Measurements from ENCODE around the gene LRRC56.
"Not testable (repeated sequence)": the region's sequence is repeated elsewhere in the genome, so short reads cannot be mapped to it uniquely, and the experiment has no call there.

LRRC56 gene

DNA sequence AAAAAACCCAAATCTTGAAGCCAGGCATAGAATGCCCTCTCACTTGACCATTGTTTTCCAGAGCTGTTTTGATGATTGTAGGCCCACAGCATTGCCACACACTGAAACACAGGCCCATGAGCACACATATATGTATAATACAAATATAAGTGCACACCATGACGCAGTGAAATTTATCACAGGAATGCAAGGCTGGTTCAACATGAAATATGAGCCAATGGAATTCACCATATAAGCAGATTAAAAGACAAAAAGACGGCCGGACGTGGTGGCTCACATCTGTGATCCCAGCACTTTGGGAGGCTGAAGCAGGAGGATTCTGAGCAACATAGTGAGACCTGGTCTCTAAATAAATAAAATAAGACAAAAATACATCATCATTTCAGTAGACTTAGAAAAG, 20.9 kb upstream of the LRRC56 start:
- DNase-seq = no peak
- intact Hi-C loops (cut with DNase I) = no loop called here

DNA sequence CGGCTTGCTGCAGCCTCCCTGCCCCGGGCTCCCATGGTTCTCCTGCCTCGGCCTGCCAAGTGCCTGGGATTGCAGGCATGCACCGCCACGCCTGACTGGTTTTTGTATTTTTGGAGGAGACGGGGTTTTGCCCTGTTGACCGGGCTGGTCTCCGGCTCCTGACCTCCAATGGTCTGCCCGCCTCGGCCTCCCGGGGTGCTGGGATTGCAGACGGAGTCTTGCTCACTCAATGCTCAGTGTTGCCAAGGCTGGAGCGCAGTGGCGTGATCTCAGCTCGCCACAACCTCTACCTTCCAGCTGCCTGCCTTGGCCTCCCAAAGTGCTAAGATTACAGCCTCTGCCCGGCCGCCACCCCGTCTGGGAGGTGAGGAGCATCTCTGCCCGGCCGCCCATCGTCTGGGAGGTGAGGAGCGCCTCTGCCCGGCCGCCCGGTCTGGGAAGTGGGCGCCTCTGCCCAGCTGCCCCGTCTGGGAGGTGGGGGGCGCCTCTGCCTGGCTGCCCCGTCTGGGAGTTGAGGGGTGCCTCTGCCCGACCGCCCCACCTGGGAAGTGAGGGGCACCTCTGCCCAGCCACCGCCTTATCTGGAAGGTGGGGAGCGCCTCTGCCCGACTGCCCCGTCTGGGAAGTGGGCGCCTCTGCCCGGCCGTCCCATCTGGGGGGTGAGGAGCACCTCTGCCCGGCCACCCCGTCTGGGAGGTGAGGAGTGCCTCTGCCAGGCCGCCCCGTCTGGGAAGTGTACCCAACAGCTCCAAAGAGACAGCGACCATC, 20.2 kb upstream of the LRRC56 start:
- DNase-seq; intact Hi-C loops (cut with DNase I): not testable (repeated sequence)

DNA sequence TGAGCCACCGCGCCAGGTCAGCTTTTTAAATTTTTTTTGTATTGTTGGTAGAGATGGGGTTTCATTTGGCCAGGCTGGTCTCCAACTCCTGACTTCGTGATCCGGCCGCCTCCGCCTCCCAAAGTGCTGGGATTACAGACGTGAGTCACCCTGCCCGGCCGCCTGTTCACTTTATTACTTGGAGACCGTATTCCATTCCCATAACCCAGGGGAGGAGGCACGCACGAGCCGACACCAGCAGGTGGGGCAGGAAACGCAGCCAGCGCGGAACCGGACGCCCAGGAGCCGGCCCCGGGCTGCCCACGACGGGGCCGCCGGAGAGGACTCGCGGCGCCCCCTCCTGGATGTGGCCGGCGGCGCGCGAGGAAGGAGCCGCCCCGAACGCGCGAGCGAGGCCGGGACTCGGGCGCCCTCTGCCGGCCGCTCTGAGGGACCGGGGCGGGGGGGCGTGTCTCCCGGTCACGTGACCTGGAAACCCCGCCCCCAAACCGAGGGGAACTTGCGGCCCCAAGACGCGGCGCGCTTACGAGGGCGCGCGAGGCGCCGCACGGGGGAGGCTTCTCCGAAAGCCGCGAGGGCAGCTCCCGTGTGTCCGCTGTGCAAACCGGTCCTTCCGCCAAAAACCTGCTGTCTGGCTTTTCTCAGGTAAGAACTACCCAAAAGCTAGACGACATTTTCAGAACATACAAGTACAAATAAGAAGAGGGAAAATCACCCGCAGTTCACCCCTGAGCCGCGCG, 18.7 kb upstream of the LRRC56 start:
- intact Hi-C loops (cut with DNase I) = no loop called here
- peak; percentile 34 to 94 (median 79) for DNase-seq

DNA sequence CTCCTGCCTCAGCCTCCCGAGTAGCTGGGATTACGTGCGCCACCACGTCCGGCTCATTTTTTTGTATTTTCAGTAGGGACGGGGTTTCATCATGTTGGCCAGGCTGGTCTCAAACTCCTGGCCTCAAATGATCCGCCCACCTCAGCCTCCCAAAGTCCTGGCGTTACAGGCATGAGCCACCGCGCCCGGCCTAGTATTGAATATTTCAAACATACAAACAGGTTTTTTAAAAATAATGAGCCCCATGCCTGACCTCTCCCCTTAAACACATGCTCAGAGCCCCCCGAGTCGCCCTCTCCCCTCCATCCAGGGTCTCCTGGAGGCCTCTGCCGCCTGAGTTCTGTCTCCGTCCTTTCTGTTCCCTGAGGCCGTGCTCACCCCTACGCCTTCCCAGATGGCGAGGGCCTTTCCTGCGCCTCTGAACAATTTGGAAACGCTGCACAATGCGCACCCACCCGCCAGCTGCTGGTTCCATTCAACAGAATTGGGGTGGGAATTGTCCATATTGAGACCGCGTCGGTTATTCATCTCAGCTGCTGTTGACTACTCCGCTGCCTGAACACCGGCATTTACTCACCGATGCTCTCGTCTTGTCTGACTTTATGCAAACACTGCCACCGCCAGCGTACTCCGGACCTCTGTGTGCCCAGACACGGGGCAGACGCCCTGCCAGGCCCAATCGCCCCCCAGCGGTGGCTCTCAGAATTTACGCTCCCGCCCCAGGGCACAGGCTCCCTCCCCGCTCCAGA, 16.7 kb upstream of the LRRC56 start:
- intact Hi-C loops (cut with DNase I) = no loop called here
- DNase-seq = no peak

DNA sequence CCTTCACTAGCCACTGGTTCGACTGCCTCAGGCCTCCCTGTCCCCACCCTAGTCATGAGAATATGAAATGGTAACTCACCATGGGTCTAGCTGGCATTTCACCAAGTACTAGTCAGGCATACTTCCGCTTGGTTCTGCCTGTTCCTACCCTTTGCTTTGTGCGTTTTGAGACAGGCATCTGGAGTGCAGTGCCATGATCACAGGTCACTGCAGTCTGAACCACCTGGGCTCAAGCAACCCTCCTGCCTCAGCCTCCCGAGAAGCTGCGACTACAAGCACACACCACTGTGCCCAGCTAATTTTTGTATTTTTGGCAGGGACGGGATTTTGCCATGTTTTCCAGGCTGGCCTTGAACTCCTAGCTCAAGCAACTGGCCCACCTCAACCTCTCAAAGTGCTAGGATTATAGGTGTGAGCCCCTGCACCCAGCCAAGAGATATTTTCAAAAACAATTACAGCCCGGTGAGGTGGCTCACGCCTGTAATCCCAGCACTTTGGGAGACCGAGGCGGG, 16.1 kb upstream of the LRRC56 start:
- intact Hi-C loops (cut with DNase I) = no loop called here
- DNase-seq = no peak

DNA sequence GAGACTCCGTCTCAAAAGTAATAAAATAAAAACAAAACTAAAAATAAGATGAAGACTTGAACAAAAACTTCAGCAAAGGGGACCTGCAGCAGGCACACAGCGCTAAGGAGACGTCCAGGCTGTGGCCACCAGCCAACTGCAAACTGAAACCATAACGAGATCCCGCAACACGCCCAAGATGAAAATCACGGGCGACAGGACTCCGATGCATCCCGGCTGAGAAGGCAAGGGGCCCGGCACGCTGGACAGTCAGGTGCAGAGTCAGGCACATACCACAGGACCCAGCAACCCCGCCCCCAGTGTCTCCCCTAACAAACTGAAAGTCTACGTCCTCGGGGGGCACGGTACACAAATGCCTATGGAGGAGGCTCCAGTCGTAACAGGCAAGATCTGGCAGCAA, 11.1 kb upstream of the LRRC56 start:
- no peak for DNase-seq
- intact Hi-C loops (cut with DNase I) = no loop called here

DNA sequence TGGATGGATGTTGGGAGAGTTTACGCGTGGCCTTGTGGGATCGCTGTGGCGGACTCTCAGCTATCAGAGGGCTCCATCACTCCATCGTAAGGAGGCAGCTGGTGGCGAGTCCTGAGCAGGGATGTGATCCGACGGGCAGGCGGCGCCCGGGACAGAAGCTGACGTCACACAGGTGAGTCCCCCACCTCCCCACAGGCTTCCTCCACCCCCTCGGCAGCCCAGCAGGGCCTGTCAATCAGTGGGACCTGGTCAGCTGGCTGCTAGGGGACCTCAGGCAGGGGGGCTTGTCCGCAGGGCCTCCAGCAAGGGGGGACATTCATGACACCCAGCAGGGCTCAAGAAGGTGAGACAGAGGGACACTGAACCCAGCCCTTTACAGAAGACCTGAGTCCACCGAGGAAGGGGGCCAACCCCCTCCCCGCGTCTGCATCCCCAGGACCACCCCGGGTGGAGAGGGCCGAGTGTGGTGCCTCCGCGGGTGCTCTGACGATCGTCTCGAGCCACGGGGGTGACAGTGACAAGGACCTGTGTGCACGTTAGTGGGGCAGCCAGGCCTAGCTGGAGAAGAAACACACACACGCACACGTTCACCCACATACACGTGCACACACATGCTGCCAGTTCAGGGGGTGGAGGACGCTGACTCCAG, 9.0 kb upstream of the LRRC56 start:
- DNase-seq = no peak
- intact Hi-C loops (cut with DNase I) = no loop called here

DNA sequence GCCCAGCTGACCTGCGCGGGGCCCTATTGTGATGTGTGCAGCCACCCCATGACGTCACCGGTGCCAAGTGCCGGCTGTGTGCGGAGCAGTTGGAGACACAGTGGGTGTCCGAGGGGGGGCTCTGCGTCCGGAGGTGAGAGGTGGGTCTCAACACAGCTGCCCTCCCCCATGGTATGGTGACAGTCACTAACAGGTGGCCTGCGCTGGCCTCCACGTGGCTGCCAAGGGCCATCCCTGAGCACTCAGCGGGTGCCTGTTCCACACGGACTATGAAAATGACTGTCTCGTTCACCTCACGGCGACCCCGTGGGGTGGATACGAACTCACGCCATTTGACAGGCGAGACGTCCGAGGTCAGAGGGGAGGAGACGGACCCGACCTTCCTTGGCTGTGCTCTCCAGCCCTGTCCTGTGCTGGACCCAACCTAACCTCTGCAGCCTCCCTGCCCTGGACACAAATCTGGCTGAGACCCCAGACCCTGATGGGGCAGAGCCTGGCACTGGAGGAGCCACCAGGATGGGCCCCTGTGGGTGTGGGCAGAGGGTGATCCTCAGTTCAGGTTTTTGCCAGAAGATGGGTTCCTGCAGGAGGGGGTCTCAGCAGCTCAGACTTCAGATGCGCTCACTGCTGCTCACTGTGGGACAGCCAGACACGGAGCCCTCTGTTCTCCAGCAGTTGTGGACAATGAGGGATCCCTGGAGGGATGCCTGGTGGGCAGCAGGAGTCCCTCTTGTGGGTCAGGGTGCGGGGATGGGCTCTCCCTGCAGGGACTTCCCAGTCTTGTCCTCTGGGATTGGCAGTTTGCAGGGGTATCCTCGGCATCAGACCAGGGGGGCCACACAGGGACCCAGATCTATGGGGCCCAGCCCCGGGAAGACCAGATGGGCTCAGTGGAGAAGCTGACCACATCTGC, 8.3 kb upstream of the LRRC56 start:
- peak in 1 of 42 donors; percentile 3 for DNase-seq
- intact Hi-C loops (cut with DNase I) = no loop called here

DNA sequence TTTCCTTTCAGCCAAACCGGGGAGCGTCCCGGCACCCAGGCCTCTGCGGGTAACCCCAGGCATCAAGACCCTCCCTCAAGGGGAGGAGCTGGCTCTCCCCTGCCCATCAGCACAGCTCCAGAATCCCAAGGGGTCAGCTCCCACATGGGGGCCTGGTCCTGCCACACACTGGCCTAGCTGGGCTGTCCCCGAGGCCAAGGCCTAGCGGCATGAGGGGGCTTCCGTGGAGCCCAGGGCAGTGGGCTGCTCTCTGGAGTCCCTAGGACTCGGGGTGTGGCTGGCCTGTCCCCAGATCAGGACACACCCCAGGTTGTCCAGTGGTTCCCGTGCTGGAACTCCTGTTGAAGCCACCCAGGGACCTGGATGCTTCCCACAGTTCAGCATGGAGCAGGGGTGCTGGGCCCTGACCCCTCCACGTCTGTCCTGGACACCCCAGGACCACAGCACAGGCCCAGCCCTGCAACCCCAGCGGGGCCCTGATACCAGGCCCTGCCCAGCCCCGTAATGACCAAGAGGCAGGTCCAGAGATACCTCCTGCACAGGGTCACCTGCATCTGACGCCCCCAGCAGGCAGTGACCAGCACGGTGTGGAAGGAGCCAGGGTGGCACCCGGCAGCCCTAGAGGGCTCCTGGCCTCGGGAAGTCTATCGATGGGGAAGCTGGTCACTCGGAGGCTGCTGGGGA, 7.5 kb upstream of the LRRC56 start:
- intact Hi-C loops (cut with DNase I) = no loop called here
- peak in 1 of 42 donors; percentile 2 for DNase-seq

DNA sequence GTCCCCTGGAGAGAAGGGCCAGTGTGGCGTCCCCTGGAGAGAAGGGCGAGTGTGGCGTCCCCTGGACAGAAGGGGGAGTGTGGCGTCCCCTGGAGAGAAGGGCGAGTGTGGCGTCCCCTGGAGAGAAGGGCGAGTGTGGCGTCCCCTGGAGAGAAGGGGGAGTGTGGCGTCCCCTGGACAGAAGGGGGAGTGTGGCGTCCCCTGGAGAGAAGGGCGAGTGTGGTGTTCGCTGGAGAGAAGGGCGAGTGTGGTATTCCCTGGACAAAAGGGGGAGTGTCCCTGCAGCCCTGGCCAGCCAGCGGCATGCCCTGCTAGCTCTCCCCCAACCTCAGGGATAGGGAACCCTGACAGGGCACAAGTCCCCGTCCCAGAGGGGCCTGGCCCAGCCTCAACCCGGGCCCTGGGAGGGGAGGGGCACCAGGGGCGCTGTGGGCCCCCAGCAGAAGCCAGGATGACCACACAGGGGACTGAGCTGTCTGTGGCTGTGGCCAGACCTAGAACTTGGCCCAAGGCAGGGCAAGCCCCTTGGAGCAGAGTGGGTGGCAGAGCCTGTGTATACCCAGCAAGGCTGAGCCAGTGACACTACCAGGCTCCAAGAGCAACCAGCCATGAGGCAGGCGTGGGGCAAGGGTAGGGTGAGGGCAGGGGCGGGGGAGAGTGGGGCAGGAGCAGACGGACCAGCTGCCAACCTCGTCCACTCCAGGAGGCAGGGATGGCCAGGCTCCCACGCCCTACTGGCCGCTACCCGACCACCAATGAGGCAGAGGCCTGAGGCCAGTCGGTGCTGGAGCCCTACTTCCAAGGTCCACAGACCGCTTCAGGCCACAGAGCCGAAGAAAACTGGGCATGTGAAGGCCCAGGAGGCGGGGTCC, 6.1 kb upstream of the LRRC56 start:
- intact Hi-C loops (cut with DNase I) = no loop called here

DNA sequence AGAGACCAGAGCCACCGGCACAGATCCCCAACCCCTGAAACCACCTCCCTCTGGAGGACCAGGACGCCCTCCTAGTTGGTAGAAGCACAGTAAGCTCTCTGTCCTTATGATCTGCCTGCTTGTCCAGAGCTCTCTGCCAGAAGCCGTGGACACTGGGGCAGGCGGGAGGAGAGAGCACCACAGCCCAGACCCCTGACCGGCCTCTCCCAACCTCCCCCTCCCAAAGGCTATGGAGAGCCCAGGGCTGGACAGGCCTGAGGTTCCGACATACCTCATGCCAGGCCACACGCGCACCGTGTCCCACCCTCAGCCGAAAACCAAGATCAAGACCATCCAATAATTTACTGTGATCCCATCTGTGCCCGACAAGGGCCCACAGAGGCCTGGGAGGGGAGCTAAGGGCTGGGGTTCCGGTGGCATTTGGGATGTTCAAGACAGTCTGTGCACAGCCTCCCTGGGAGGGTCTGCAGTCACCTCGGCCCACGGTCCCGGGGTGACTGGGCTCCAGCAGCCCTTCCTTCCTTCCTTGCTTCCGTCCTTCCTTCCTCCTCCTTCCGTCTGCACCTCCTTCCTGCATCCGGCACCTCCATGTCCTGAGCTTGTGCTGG, 5.3 kb upstream of the LRRC56 start:
- intact Hi-C loops (cut with DNase I) = no loop called here
- DNase-seq = no peak

More for the DNA sequence above, 6.1 kb upstream of the LRRC56 start:
- no peak for DNase-seq

DNA sequence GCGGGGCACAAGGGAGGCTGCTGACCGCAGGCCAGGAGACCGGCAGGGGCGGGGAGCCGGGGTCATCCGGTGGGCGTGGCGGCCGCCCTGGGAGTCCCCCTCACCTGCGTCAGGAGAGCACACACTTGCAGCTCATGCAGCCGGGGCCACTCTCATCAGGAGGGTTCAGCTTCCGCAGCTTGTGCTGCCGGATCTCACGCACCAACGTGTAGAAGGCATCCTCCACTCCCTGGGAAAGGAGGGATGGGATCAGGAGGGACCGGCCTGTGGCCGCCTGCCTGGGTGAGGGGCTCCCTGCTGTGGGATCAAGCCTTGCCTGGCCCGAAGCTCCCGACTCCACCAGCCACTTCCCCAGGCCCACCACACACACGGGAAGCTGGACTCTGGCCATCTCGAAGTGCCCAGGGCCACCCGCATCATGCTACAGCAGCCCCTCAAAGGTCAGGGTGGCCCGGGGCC, 4.8 kb upstream of the LRRC56 start:
- DNase-seq = no peak
- intact Hi-C loops (cut with DNase I) = no loop called here

DNA sequence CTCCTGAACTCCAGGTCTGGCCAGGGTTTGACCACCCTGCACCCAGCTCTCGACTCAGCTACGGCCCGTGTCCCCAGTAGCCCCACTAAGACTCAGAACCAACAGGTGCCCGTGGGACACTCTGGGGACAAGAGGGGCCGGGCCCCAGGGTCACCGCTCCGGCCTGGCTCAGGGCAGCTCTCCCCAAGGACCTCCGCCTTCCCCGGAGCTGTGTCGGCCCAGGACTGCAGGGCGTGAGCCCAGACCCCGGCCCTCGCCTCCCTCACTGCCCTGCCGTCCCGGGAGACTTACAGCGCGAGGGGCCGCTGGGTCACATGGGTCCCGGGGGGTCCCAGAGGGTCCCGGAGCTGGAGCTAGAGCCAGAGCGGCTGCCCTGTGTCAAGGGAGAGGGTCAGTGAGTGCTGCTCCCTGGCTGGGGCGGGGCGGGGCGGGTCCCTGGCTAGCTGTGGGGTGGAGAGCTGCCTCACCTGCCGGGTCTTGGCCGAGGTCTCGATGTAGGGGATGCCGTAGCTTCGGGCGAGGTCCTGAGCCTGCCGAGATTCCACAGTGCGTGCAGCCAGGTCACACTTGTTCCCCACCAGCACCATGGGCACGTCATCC, 4.2 kb upstream of the LRRC56 start:
- intact Hi-C loops (cut with DNase I) = no loop called here
- DNase-seq = peak in 1 of 42 donors; percentile 2

DNA sequence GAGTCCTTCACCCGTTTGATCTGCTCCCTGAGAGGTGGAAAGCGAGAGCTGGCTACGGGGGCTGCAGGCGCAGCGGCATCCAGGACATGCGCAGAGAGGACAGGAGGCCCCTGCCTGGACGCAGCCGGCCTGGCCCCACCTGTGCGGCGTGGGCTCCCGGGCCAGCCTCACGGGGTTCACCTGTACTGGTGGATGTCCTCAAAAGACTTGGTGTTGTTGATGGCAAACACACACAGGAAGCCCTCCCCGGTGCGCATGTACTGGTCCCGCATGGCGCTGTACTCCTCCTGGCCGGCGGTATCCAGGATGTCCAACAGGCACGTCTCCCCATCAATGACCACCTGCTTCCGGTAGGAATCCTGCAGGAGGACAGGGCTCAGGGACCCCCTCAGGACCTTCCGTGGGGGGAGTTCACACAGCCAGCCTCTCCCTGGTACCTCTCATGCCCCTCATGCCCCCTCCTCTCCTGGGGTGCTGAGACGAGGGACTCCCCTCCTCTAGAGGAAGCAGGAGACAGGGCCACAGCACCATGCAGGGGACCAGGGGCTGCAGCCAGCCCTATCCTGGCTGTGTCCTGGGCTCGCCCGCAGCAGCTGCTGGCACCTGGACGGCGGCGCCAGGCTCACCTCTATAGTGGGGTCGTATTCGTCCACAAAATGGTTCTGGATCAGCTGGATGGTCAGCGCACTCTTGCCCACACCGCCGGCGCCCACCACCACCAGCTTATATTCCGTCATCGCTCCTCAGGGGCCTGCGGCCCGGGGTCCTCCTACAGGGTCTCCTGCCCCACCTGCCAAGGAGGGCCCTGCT, 3.5 kb upstream of the LRRC56 start:
- intact Hi-C loops (cut with DNase I) = no loop called here
- DNase-seq = peak in 1 of 42 donors; percentile 0
